GM19025 (cell line): Measurements from ENCODE around the gene PLCH1.
"Not testable (repeated sequence)": the region's sequence is repeated elsewhere in the genome, so short reads cannot be mapped to it uniquely, and the experiment has no call there.

ENCODE experiments used
- ATAC-seq: cut with Tn5 transposase; IDR thresholded peaks from one replicate; pipeline ENCODE4 v1.9.1; 2021; ENCODE audit warnings: mild to moderate bottlenecking, low read depth, moderate library complexity; ENCODE audit not compliant: unreplicated experiment

The PLCH1 gene

DNA sequence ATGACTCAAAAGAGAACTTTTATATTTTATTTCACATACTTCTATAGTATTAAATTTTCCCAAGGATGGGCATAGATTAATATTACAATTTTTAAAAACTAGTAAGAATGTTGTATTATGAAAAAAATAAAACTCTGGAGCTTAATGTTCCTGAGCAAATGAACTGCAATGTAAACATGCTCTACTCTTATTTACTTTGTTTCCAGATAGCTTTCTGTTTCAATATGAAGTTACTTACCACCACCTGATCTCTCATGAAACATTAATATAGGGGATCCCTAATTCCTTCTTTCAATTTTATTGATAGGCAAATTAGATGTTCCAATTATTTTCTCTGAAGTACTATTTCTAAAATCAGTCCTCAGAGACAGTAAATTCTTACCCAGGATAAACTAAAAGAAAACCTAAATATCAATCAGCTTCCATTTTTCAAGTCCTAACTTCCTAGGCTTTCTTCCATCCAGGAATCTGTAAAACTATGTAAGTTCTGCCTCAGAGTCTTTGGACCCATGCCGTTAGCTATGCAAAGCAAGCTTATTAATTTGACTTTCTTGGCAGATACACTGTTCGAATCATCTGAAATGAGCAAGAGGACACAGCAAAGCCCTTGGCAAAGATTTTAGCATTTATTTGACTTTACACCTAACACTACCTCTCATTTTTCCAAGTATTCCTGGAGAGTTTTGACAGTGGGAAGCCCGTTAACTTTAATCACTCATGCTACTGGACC, 93.2 kb downstream of the PLCH1 start:
- no peak for ATAC-seq

DNA sequence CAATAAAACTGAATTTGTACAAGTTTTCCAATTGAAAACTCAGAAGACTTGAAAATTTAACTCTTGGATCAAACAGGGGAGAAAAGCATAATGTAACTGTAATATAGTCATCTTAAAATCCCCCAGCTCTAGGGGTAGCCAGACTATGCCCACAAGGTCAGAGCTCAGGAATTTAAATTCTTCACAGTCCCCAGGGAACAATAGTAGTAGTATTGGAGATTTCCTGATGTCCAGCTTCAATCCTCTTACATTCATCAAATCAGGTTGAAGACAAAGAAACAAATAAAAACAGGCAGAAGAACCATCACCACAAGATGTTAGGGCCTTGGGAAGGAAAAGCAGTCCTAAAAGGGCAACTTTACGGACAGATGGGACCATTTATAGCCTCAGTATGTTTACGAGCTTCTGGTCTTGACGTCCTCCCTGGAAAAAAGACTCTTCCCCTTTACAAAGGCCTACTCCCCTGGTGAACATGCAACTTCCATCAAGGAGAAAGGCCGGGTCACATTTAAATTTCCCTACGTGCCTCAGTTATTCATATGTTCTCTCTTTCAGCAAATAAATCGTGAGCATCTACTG, 96.8 kb downstream of the PLCH1 start:
- ATAC-seq = no peak

DNA sequence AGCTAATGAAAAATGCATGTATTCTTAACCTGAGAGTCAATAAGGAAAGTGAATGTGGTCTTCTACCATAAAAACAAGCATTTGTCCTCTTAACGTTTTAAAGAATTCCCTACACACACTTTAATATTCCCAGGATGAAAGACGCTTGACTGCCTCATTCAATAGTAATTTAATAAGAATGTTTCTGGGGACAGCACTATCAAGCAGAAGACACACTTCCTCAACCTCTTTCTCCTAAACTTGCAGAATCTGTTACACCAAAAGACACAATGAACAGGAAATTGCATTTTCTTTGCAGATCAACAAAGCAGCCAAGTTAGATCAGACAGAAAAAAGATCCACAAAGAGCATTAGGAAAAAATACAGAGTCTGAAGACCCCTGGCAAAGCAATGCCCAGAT, 97.7 kb downstream of the PLCH1 start:
- ATAC-seq = no peak

DNA sequence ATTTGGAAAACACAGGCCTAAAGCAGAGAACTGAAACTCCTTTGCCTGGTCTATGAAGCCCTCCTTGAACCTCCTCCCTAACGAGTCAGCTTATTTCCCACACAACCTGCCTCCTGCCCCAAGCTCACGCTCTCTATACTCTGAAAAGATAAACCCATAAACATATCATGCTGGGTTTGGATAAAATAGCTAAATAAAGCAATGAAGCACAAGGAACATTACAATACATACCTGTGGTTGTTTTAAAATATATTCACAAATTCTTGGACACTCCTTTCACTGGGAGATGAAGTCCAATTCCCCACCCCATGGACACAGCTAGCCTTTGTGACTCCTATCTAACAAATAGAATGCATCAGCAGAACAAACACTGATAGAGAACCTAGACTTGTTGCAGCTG, 98.2 kb downstream of the PLCH1 start:
- ATAC-seq = no peak

DNA sequence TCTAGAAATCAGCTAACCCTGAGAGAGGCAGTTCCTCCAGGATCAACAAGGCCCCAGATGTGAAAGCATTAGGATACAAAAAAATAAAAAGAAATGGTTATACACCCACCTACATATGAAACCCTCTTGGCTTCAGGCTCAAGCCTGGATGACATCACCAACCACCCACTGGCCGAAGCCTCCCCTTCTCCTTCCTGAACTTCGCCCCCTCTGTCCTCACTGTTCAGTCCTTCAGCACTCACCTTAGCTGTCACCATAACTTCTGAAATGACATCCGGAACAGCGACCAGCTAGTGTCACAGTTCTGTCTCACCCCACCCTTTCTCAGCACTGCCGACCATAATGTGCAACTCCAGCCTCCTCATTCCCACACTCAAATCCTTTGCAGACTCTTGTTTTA, 98.7 kb downstream of the PLCH1 start:
- ATAC-seq = no peak

DNA sequence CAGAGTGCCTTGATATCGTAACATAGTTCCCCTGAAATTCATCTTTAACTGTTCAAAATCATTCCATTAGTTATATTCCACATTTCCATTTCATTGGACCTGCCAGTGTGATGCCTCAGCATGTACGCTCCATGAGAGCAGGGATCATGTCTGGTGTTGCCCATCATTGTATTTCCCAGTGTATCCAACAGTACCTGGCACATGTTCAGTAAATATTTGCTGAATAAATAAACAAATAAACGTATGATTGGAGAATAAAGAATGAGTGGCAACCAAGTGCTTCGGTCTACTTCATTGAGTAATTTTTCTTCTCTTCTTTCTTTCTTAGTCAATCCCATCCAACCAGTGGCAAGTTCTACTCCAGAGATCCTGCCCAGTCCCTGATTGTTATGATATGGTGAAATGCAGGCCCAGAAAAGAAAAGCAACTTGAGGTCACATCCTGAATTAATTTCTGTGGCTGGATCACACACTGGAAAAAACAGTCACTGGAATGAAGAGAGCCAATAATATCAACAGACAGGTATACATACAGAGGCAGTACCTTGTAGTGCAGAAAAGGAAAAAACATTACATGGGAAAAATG, 101.2 kb downstream of the PLCH1 start:
- ATAC-seq = no peak

DNA sequence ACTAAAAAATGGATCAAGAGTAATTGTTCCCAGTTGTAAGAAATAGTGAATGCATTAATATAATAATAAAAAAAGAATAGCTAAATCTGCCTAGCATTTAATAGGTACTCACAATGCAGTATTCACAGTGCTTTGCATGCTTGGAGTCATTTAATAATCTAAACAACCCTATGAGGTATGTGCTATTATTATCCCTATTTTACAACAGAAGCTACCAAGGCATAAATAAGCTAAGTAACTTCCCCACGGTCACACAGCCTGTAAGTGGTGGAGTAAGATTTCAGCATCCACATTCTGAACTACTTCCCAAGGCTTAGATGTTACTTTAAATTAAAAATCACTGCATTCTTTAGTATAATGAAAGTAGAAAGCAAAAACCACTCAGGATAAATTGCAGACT, 102.9 kb downstream of the PLCH1 start:
- ATAC-seq = no peak

DNA sequence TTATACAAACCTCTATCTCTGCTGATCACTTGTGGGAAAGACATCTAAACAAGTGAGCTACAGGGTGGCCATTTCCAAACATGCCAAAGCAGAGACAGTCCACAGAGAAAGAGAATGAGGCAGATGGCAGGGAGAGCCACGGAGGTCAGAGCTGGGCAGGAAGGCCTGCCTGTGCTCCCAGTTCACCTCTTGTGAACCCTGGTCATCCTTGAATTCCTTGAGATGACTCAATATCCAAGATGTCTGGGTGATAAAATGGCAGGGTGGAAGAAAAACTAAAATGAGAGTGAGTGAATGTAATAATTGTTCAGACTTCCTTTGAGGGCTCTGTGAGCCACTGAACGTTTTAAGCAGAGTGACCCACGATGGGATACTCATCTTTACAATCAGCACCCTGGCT, 104.8 kb downstream of the PLCH1 start:
- no peak for ATAC-seq

DNA sequence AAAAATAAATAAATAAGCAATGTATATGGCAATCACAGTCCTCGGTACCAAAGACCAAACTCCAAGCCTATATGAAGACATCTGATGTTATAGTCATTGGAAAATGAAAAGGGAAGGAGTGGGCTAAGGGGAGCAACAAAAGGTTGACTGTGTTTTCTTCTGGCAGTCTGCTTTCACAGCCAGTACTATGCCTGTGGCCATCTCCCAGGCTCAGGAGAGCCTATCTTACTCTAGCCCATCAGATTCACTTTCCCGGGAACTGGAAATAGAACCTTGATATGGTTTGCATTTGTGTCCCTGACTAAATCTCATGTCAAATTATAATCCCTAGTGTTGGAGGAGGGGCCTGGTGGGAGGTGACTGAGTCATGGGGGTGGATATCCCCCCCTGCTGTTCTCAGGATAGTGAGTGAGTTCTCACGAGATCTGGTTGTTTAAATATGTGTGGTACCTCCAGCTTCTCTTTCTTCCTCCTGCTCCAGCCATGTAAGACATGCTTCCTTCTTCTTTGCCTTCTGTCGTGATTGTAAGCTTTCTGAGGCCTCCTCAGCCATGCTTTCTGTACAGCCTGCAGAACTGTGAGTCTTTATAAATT, 105.3 kb downstream of the PLCH1 start:
- no peak for ATAC-seq

DNA sequence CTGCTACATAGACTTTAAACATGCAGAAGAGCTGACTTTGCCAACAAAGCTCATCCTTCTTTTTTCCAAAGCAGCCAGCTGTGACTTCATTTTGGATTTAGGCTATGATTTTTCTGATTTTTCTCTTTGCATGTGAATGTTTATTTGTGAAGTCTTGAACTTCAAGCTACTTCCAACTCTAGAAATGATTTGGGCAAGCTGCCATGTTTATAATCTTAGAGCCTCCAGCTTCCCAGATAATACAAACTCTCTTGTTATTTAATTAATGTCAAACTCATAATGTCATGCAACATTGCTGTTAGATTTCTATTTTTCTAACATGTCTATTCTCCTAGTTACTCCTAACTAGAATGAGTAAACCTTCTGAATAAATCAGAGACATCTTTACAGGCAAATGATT, 106.4 kb downstream of the PLCH1 start:
- not testable (repeated sequence) for ATAC-seq

DNA sequence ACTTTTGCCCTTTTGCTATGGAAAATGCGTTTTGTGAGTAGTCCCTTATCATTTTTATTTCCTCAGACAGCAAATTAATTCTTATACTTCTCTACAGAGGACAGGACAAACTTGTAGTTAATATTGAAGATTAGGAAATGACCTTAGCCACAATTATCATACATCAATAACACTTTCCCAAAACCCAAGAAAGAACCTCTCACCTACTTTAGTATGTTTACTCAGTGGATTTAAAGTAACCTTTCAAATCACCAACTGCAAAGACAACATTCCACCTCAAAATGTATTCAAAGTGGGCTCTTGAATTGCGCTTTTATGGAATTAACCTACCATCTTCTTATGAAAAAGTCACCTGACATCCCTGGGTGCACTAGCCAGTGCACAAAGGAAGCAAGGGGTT, 107.3 kb downstream of the PLCH1 start:
- no peak for ATAC-seq

DNA sequence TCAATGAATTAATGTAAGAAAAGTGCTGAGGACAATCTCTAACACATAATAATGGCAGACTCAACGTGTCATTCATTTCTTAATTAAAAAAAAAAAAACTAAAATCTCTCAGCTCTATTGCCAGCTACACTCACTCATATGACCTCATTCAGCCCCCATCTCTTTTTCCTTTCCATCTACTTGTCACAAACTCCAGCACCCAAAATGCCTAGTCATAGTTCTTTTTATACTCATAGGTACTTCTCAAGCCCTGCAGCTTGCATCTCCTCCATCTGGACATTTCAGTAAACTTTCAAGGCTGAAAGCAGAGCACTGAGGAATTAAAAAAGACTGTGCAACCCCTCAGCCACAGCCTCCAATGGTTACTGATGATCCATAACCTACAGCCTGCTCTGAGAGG, 109.8 kb downstream of the PLCH1 start:
- ATAC-seq = no peak

DNA sequence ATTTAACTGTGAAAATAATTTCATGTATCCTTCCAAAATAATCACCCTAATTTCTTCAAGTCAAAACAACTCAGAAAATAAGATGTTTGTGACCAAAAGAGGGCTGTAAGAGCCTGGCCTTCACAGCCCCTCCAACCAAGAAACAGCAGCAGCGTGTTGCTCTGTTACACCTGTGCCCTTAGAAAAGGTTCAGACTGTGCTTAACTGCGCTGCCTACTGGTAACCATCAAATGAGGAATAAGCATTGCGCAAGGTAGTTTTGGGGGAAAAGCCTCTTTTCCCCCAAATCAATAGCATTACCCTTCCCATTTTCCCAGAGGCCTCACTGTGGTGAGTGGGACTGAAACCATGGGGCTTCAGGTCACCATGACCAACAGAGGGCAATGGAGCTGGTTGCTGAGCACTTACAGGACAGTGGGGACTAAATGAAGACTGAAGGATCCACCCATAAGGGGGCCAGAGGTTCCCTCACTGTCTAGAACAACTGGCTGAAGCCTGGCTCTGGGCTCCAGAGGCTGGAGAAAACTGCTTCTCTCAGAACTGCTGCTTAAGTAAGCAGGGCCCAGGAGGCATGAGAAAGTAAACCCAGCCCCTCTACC, 110.7 kb downstream of the PLCH1 start:
- ATAC-seq = no peak

DNA sequence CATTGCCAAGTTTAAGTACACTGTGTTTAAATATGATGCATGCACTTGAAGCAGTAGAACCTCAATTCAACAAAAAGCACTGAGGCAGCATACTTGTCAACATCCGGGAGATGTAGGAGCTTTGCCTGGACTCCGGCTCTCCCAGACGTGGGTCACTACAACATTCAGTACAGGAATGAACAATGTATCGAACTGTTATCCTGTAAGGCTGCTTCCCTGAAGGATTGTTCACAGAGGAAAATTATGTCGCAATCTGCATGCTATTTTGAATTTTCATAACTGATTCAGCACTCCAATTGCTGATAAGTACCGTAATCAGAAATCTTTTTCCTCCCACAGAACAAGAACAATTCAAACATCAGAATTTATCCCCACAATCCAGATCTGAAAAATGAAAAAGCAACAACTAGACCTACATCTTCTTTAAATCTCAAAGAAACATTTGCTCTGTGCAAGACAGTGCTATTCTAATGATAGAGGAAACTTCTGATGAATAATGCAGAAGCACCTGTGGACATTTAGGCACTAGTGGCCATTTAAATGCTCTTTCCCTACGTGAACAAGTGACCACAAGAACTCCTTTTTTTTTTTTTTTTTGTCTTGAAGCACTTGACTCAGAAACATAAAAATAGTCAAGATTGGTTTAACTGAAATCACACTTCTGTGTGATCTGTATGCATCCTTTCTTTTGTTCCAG, 113.4 kb downstream of the PLCH1 start:
- ATAC-seq = no peak

DNA sequence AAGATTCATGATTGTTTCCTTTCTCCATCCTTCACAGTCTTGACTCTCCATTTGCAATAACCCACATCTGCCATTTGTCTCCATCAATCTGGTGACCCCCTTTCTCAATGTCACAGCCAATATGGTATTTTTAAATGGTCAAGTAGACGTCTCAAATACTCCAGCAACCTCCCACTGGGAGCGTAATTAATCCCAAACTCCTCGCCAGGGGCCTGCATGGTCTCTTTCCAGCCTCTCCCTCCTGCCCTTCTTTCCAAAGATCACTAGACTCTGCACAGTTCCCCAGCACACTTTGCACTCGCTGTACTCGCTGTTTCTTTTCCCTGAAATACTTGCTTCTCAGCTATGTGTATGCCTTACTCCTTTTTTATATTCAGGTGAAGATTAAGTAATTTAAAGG, 115.3 kb downstream of the PLCH1 start:
- ATAC-seq = no peak

DNA sequence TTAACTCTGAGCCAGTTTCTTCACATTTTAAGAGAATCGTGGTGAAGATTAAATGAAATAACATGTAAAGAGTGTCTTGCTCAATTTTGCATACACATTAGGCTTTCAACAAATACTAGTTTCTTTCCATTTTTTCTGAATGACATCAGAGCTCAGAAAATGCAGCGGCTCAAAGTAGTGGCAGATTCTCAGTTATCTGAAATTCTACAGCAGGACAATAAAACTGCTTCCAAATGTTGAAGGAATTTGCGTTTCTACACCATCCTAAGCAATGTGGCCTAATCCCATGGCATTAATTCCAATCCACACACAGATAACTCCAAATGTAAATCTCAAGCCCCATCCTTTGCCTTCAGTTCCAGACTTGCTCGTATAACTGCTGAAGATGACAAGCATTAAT, 115.8 kb downstream of the PLCH1 start:
- ATAC-seq = no peak

DNA sequence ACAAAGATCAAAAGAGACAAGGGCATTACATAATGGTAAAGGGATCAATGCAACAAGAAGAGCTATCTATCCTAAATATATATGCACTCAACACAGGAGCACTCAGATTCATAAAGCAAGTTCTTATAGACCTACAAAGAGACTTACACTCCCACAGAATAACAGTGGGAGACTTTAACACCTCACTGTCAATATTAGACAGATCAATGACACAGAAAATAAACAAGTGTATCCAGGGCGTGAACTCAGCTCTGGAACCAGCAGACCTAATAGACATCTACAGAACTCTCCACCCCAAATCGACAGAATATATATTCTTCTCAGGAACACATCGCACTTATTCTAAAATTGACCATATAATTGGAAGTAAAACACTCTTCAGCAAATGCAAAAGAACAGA, 122.2 kb downstream of the PLCH1 start:
- ATAC-seq = not testable (repeated sequence)

DNA sequence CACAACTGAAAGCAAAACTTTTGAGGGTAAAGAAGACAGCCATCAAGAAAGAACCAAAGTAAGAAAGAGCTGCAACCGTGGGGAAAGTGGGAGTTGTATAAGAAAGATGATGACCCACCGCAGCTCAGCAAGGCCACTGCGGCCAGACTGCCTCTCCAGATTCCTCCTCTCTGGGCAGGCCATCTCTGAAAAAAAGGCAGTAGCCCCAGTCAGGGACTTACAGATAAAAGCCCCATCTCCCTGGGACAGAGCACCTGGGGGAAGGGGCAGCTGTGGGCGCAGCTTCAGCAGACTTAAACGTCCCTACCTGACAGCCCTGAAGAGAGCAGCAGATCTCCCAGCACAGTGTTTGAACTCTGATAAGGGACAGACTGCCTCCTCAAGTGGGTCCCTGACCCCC, 124.3 kb downstream of the PLCH1 start:
- not testable (repeated sequence) for ATAC-seq

DNA sequence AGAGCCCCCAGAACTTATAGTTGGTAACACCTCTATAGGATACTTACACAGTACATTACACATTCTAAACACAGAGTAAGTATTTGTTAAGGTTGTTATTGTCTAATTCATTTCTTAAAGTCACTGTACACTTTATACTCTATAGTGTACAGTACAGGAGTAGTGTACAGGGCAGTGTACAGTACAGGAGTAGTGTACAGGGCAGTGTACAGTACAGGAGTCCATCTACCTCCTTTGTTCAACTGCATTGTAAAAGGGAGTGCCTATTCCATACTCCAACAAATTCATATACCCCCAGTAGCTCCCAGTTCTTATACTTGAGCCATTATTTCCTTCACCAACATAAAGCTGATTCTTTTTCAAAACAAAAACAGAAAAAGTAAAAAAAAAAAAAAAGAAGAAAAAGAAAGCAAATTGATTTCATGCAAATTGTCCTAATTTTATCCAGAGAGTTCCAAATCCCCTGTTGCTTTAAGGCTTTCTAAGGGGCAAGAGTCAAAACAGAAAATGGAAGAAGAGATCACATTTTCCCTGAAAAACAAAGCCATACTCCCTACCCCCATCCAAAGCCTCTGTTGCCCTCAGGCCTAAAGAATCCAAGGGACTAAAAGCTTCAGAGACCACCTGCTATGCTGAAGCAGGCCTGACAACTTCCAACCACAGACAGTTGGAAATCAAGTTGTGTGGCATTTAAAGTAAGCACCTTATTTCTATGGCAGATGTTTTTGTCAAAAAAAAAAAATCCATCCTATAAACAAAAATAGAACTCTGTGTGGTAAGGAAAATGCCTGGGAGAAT, 125.6 kb downstream of the PLCH1 start:
- no peak for ATAC-seq

DNA sequence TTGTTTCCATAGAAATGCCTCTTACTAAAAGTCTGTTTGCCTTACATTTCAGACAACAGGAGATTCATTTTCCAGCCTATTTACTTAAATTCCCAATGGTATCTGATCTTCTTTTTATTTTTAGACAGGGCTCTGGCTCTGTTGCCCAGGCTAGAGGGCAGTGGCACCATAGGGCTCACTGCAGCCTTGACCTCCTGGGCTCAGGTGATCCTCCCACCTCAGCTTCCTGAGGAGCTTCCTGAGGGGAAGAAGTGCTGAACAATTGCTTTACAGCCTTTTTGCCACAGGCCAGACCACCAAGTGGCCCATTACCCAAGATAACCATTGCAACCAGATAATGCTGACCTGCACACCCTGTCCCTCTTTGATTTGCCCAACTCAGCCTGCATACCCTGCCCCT, 126.3 kb downstream of the PLCH1 start:
- no peak for ATAC-seq
